ENCODE data around the gene TSPAN2. TPM values are rescaled to one million over a fixed set of nuclear protein-coding genes. Genes with fewer than 3 reads are reported as not detected.

Gene TSPAN2
- polyA plus RNA-seq, 1 donor from 2014 or later, result 34.4 TPM

- Histone ChIP-seq H3K4me2 (ENCODE audit: low read length) (no peak overlapping the region), H2AFZ (ENCODE audit: low read depth, low read length) (no peak overlapping the region), H3K4me3 (ENCODE audit: low read length) (no peak overlapping the region), H3K27ac (ENCODE audit: low read length) (no peak overlapping the region), H3K9ac (ENCODE audit: low read length) (no peak overlapping the region), H3K9me3 (ENCODE audit: low read length) (no peaks in the 10 kb centered on the region), H3K79me2 (replicated peaks; ENCODE audit: insufficient read depth, low read length) (no peaks in the 10 kb centered on the region), H3K27me3 (ENCODE audit: insufficient read depth, low read depth, low read length) (no peaks in the 10 kb centered on the region), H3F3A (ENCODE audit: insufficient read depth, low read length, poor library complexity, severe bottlenecking) (no peaks in the 10 kb centered on the region), H4K20me1 (ENCODE audit: insufficient read depth) (no peaks in the 10 kb centered on the region), H3K36me3 (ENCODE audit: insufficient read depth, low read length) (no peaks in the 10 kb centered on the region), H3K9me2 (ENCODE audit: insufficient read depth, low read length) (no peaks in the 10 kb centered on the region)
- TF ChIP-seq EZH2 (IDR thresholded peaks at IDR 0.05; ENCODE audit: borderline replicate concordance, insufficient read depth, low read length, poor library complexity, severe bottlenecking), result no peak
- TF ChIP-seq SMC3 (conservative IDR thresholded peaks at IDR 0.05; ENCODE audit: poor library complexity), result no peak
- TF ChIP-seq REST (IDR thresholded peaks at IDR 0.05; ENCODE audit: borderline replicate concordance), result no peak
- TF ChIP-seq EP300 (conservative IDR thresholded peaks at IDR 0.05; ENCODE audit: poor library complexity, severe bottlenecking), result no peak
- no peak for TF ChIP-seq POLR2AphosphoS5 (IDR thresholded peaks at IDR 0.05)
- TF ChIP-seq RAD21 (conservative IDR thresholded peaks at IDR 0.05), result no peak
Observed at GRCh38 chr1:115133440-115133839, 44.1 kb upstream of the TSPAN2 start.

- Histone ChIP-seq H3K27me3 (ENCODE audit: insufficient read depth, low read depth, low read length) (no peaks in the 10 kb centered on the region), H3K9me2 (ENCODE audit: insufficient read depth, low read length) (no peaks in the 10 kb centered on the region), H3K9ac (ENCODE audit: low read length) (no peak overlapping the region), H2AFZ (ENCODE audit: low read depth, low read length) (no peak overlapping the region), H3K36me3 (ENCODE audit: insufficient read depth, low read length) (no peaks in the 10 kb centered on the region), H3K79me2 (replicated peaks; ENCODE audit: insufficient read depth, low read length) (no peaks in the 10 kb centered on the region), H4K20me1 (ENCODE audit: insufficient read depth) (no peaks in the 10 kb centered on the region), H3F3A (ENCODE audit: insufficient read depth, low read length, poor library complexity, severe bottlenecking) (no peaks in the 10 kb centered on the region), H3K27ac (ENCODE audit: low read length) (no peak overlapping the region), H3K4me3 (ENCODE audit: low read length) (no peak overlapping the region), H3K4me2 (ENCODE audit: low read length) (no peak overlapping the region), H3K9me3 (ENCODE audit: low read length) (no peaks in the 10 kb centered on the region)
- no peak for TF ChIP-seq POLR2AphosphoS5 (IDR thresholded peaks at IDR 0.05)
- no peak for TF ChIP-seq SMC3 (conservative IDR thresholded peaks at IDR 0.05; ENCODE audit: poor library complexity)
- TF ChIP-seq MXI1 (conservative IDR thresholded peaks at IDR 0.05; ENCODE audit: poor library complexity, severe bottlenecking), result no peak
Observed at GRCh38 chr1:115130786-115131185, 41.5 kb upstream of the TSPAN2 start.

GRCh38 chr1:115129071-115129640 lies 39.9 kb upstream of the TSPAN2 start:
- TF ChIP-seq SMC3 (conservative IDR thresholded peaks at IDR 0.05; ENCODE audit: poor library complexity) (no peak), CTCF (IDR thresholded peaks at IDR 0.05; ENCODE audit: poor library complexity, severe bottlenecking) (no peak), EP300 (conservative IDR thresholded peaks at IDR 0.05; ENCODE audit: poor library complexity, severe bottlenecking) (no peak), TAF1 (IDR thresholded peaks at IDR 0.05; ENCODE audit: low read depth) (no peak)
- no peaks in the 10 kb centered on the region for H3K9me2 ChIP-seq (ENCODE audit: insufficient read depth, low read length)
- no peak overlapping the region for H3K4me2 ChIP-seq (ENCODE audit: low read length)
- no peaks in the 10 kb centered on the region for H4K20me1 ChIP-seq (ENCODE audit: insufficient read depth)
- no peaks in the 10 kb centered on the region for H3F3A ChIP-seq (ENCODE audit: insufficient read depth, low read length, poor library complexity, severe bottlenecking)
- H3K36me3 ChIP-seq (ENCODE audit: insufficient read depth, low read length), result no peaks in the 10 kb centered on the region
- no peak overlapping the region for H3K9ac ChIP-seq (ENCODE audit: low read length)
- H3K9me3 ChIP-seq (ENCODE audit: low read length), result no peaks in the 10 kb centered on the region
- H3K79me2 ChIP-seq (replicated peaks; ENCODE audit: insufficient read depth, low read length), result no peaks in the 10 kb centered on the region
- no peaks in the 10 kb centered on the region for H3K27me3 ChIP-seq (ENCODE audit: insufficient read depth, low read depth, low read length)
- H3K4me3 ChIP-seq (ENCODE audit: low read length), result no peak overlapping the region
- H3K27ac ChIP-seq (ENCODE audit: low read length), result no peak overlapping the region
- H2AFZ ChIP-seq (ENCODE audit: low read depth, low read length), result no peak overlapping the region

All from neural cell (in vitro differentiated cells).